Stimulated activated CD8-positive, alpha-beta memory T cell treated with anti-CD3 and anti-CD28 coated beads, Interleukin-2, amount 100 ng/mL, for 48 hours (primary cell): ENCODE data around the gene AGAP3.

ENCODE experiments used
- DNase-seq, 2 donors: peaks; one replicate each; pipeline ENCODE4 v3.0.0-alpha.2; 2020; ENCODE audit warnings: low read depth in 2 of 2

The AGAP3 gene

DNA sequence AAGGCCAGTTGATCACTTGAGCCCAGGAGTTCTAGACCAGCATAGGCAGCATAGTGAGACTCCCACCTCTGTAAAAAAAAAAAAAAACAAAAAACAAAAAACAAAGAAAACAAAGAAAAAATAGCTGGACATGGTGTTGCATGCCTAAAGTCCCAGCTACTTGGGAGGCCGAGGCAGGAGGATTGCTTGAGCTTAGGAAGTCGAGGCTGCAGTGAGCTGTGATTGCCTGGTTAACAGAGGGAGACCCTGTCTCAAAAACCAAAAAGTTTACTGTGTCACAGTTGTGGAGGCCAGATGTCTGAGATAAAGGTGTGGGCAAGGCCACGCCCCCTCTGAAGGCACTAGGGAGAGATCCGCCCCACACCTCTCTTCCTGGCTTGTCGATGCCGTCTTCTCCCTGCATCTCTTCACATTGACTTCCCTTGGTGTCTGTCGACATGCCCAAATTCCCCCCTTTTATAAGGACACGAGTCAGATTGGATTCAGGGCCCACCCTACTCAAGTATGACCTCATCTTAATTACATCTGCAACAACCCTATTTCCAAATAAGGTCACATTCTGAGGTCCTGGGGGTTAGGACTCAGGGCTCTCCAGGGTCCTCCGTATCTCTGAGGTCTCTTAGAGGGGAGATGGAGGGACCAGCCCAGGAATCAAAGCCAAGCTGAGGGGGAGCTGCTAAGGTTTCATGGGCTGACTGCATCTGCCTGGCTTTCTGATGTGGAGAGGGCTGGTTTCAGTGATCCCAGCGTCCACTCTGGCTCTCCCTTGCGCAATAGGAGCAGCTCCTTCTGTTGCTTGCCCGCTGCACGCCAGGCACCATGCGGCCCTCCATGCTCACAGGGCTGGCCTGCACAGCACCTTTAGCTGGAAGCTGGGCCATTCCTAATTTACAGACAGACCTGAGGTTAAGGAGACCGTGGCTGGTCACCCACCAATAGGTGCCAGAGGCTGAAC, 23.1 kb downstream of the AGAP3 start:
- no peak for DNase-seq

GRCh38 chr7:151110236-151110940, 24.1 kb downstream of the AGAP3 start:
- DNase-seq = no peak

- peak; percentile 58 to 62 for DNase-seq
These were observed 24.8 kb downstream of the AGAP3 start for GRCh38 chr7:151110941-151111645.

GRCh38 chr7:151113344-151114150, 27.3 kb downstream of the AGAP3 start:
- no peak for DNase-seq

DNA sequence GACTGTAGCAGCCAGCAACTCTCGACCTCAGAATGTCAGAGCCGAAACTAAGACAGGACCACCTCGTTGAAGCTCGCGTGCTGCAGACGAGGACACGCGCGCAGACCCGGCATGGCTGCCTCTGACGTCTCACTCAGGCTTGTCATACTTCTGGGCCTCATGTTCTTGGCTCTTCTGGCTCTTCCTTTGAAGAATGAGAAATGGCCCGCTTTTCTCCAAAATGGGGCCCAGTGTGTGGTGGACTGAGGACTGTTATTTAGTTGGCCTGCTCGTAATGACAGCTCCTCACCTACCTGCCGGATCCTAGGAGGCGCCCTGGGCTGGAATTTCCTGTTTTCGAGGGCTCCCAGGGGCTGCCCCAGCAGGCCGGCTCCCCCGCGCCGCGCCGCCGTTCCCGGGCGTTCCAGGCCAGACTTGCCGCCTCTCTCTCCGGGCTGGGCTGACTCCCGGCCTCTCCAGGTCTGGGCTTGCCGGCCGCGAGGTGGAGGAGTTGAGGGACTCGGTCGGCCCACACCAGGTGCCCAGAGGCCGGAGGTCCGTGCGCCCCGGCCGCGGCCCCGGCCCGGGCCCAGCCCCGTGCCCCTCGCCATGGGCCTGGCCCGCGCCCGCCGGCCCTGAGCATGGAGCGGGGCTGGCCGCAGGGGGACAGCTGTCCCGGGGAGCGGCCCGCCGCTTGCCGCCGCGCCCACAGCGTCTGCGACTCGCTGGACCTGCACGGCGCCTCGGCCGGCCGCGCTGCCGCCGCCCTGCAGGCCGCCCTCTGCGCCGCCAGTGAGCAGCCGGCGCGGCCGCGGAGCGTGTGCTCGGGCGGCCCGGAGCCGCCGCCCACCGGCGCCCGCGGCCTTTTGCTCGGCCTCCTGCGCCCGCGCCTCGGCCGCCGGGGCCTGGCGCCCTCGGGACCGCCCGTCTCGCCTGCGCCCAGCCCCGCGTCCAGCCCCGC, 28.1 kb downstream of the AGAP3 start:
- DNase-seq = no peak

DNA sequence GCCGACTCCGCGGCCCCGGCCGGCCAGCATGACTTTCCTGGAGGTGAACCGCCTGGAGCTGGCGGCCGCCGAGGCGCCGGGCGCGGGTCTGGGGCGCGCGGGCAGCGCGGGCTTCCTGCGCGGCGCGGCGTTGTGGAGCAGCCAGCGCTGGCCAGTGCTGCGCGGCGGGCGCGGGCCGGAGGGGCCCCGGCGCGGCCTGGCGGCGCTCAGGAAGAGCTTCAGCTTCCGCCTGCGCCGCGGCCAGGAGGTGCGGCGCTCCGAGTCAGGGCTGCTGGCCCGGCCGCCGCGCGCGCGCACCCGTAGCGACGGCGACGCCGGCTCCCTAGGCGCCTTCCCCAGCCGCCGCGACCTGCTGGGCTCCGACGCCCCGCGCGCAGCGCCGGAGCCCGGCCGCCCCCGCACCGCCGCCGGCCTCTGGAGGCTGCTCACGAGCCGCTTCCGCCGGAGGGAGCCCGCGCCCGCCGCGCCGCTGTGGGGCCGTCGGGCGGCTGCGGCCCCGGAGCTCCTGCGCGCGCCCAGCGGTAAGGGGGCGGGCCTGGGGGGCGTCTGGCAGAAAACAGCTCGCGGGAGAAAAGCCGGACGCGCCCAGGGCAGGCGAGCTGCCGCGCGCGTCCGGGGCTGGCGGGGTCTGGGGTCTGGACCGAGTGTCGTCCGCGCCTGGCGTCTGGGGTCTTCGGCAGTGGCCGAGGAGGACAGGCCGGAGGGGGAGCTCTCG, 29.0 kb downstream of the AGAP3 start:
- DNase-seq = peak; percentile 23 to 26

- DNase-seq = no peak
These were observed 29.7 kb downstream of the AGAP3 start for GRCh38 chr7:151115836-151116418.

GRCh38 chr7:151116603-151117440, 30.5 kb downstream of the AGAP3 start:
- no peak for DNase-seq

DNA sequence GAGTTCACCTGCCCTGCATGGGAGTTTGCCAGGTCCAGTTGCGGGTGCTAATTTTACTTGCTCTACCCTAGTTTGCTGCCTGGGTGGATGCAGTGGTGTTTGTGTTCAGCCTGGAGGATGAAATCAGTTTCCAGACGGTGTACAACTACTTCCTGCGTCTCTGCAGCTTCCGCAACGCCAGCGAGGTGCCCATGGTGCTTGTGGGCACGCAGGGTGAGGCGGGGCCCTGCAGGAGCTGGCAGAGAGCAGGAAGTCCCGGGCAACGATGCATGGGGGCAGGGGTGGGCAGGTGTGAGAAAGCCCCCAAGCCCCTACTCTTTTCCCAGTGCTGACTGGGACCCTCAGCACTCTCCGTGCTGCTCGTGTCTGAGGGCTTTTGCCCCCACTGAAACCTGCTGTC, 31.3 kb downstream of the AGAP3 start:
- DNase-seq = no peak

DNA sequence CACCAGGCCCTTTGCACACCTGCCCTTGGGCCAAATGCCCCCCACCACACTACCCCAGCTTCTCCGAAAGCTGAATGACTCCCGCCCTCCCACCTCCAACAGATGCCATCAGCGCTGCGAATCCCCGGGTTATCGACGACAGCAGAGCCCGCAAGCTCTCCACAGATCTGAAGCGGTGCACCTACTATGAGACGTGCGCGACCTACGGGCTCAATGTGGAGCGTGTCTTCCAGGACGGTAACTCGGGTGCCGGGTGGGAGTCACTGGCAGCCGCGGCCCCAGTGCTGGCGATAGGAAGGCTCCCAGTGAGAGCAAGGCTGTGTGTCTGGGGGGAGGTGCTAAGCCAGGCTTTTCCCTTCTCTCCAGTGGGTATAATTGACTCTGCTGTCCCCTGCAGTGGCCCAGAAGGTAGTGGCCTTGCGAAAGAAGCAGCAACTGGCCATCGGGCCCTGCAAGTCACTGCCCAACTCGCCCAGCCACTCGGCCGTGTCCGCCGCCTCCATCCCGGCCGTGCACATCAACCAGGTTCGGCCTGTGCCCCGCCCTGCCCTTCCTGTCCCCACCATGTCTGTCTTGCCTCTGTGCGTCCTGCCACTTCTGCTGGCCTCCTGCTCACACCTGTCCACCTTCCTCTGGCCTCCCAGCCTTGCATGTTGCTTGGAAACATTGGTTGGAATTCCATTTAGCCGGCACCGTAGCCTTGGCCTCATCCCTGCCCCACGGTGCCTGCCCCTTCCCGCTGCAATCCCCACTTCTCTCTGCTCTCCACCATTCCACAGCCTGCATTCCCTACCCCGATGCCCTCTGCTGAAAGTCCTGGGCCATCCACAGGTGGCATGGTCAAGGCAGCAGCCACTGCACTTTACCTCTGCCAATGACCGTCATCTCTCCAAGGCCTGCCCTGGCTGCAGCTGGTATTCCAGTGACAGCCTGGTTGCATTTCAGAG, 32.1 kb downstream of the AGAP3 start:
- no peak for DNase-seq

GRCh38 chr7:151119055-151119415, 32.8 kb downstream of the AGAP3 start:
- no peak for DNase-seq

DNA sequence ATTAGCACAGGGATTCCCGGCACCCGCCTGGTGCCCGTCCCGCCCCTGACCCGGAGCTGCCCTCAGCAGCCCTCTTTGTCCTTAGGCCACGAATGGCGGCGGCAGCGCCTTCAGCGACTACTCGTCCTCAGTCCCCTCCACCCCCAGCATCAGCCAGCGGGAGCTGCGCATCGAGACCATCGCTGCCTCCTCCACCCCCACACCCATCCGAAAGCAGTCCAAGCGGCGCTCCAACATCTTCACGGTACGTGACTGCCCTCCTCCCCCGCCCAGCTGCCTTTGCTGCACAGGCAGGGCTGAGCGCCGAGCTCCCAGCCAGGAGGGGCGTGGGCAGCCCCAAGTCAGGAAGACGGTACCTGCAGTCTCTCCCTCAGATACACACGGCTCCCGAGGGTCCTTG, 33.6 kb downstream of the AGAP3 start:
- no peak for DNase-seq

GRCh38 chr7:151120896-151121295, 34.6 kb downstream of the AGAP3 start:
- no peak for DNase-seq

GRCh38 chr7:151121380-151122170, 35.3 kb downstream of the AGAP3 start:
- no peak for DNase-seq

DNA sequence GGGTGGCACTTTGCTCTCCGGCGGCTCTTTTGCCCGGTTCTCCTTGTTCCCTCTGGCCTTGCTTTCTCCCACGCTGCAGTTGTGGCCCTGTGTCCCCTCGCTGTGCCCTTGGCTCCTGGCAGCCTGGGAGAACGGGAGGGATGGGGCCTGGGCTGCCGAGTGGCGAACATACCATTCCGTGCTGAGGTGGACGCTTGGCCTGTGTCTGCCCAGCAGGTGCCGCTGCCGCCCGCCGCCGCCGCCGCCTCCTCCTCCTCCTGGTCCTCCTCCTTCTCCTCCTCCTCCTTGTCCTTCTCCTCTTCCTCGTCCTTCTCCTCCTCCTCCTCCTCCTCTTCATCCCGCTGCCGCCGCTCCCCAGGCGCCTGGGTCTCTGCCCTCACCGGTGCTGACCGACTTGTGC, 36.0 kb downstream of the AGAP3 start:
- DNase-seq = no peak

DNA sequence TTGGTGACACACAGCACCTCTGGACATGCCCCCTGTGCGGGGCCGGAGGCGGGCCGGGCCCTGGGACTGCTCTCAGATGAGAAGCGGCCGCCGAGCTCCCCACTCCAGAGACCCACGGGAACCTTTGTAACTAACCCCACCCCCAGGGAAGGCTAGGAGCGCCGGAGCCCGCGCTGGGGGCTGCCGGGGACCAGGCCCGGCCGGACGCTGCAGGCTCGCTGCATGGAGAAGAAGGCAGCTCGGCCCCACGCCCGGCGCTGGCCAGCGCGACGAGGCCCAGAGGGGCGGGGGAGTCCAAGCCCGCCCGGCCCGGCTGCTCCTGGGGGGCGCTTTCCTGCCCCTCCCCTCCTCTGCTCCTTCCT, 36.5 kb downstream of the AGAP3 start:
- no peak for DNase-seq
